BLaER1 treated with 17β-estradiol and CSF1 and Interleukin-3, amounts not matched to agents 10 nM and 100 nM (cell line): ENCODE data around the gene STEAP1.
A peak's percentile ranks its signal among the peaks of the same experiment; 100 is the strongest.
"Not testable (repeated sequence)": the region's sequence is repeated elsewhere in the genome, so short reads cannot be mapped to it uniquely, and the experiment has no call there.

Experiments
- H3K27ac ChIP-seq, 11 experiments: shearing (Covaris generic); formaldehyde crosslinking; 2 replicates each; pipeline ENCODE4 v1.8.1; 2022
- H3K27me3 ChIP-seq, 11 experiments: shearing (Covaris generic); formaldehyde crosslinking; 2 replicates each; pipeline ENCODE4 v1.8.1; 2022
- H3K36me3 ChIP-seq, 11 experiments: shearing (Covaris generic); formaldehyde crosslinking; 2 replicates each; pipeline ENCODE4 v1.8.1; 2022
- H3K4me1 ChIP-seq, 10 experiments: shearing (Covaris generic); formaldehyde crosslinking; 2 replicates each; pipeline ENCODE4 v1.8.1; 2022
- H3K4me2 ChIP-seq, 11 experiments: shearing (Covaris generic); formaldehyde crosslinking; 2 replicates each; pipeline ENCODE4 v1.8.1; 2022
- H3K4me3 ChIP-seq, 10 experiments: shearing (Covaris generic); formaldehyde crosslinking; 2 replicates each; pipeline ENCODE4 v1.8.1; 2022
- H3K9ac ChIP-seq, 11 experiments: shearing (Covaris generic); formaldehyde crosslinking; 2 replicates each; pipeline ENCODE4 v1.8.1; 2022
- H3K9me3 ChIP-seq, 11 experiments: shearing (Covaris generic); formaldehyde crosslinking; replicated peaks in 1 of 11; 2 replicates each; pipeline ENCODE4 v1.8.1; 2022
- H4K20me1 ChIP-seq, 11 experiments: shearing (Covaris generic); formaldehyde crosslinking; 2 replicates each; pipeline ENCODE4 v1.8.1; 2022
- Cebpa-rat ChIP-seq, 11 experiments: shearing (Covaris generic); IDR thresholded peaks; 2 replicates each; pipeline ENCODE4 v1.8.1; 2022

Gene STEAP1

DNA sequence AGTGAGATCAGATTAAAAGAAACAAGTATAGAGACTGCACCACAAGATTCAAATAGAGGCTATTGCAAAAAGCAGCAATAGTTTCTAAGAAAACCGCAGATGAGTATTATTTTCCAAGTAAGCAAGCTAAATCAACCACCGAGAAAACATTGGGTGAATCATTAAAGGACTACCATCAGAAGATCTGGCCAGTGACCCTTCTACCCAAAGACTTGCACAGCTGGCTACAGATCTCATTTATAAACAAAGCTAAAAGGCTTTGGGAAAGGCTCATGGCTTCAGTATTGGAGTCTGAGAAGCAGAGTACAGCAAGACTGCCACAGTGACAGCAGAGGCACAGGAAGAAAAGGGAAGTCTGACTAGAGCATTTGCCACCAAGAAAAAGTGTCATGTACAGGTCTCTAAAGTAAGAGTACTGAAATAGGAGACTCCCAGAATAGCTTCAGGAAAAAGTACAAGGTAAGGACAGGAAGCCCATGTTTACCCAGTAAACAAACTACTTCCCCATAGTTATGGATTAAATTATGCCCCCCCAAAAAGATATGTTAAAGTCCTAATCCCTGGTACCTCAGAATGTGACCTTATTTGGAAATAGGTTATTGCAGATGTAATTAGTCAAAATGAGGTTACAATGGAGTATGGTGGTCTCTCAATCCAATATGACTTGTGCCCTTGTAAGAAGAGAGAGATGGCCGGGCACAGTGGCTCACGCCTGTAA, 19.0 kb downstream of the STEAP1 start:
- H3K4me1 ChIP-seq: peaks cover 0 to 7% (median under 1%) of the 10 kb centered on the region in 10 experiments; a peak in 8 of 20 replicates
- H3K27me3 ChIP-seq: no peaks in the 10 kb centered on the region
- no peaks in the 10 kb centered on the region for H4K20me1 ChIP-seq
- H3K9ac ChIP-seq: no peak overlapping the region
- H3K36me3 ChIP-seq: 0 out of 22 replicates have a peak, but pooled peaks cover 0 to 3% (median 0%) of the 10 kb centered on the region in 11 experiments
- TF ChIP-seq Cebpa-rat (IDR thresholded peaks at IDR 0.05): no peak
- no peak overlapping the region for H3K4me3 ChIP-seq
- no peak overlapping the region for H3K27ac ChIP-seq
- H3K4me2 ChIP-seq: no peak overlapping the region
- H3K9me3 ChIP-seq: peaks cover 20 to 34% (median 23%) of the 10 kb centered on the region in 11 experiments

DNA sequence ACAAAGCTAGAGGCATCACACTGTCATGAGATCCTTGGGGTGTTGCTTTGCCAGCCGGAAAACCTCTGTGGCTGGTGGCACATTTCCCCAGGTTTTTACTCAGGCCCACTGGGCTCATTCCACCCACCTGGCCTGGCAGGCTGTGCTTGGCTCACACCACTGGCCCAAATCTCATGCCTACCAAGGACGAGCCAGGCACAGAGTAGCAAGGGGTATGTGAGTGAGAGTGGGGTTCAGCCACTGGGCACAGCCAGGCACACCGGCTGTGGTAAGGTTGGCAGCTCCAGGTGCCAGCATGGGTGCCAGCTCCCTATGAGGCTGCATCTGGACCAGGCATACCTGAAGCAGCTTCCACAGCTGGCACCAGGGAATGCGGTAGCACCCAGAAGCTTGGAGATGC, 21.4 kb downstream of the STEAP1 start:
- H3K27me3 ChIP-seq: no peaks in the 10 kb centered on the region
- H3K4me1 ChIP-seq: peaks cover 0 to 31% (median 6%) of the 10 kb centered on the region in 10 experiments; a peak in 11 of 20 replicates
- H3K4me3 ChIP-seq: no peak overlapping the region
- peaks cover 15 to 24% (median 20%) of the 10 kb centered on the region in 11 experiments for H3K9me3 ChIP-seq
- no peak overlapping the region for H3K27ac ChIP-seq
- no peaks in the 10 kb centered on the region for H4K20me1 ChIP-seq
- TF ChIP-seq Cebpa-rat (IDR thresholded peaks at IDR 0.05): no peak
- H3K4me2 ChIP-seq: no peak overlapping the region
- H3K9ac ChIP-seq: no peak overlapping the region
- H3K36me3 ChIP-seq: 0 out of 22 replicates have a peak, but pooled peaks cover 0 to 3% (median 0%) of the 10 kb centered on the region in 11 experiments

DNA sequence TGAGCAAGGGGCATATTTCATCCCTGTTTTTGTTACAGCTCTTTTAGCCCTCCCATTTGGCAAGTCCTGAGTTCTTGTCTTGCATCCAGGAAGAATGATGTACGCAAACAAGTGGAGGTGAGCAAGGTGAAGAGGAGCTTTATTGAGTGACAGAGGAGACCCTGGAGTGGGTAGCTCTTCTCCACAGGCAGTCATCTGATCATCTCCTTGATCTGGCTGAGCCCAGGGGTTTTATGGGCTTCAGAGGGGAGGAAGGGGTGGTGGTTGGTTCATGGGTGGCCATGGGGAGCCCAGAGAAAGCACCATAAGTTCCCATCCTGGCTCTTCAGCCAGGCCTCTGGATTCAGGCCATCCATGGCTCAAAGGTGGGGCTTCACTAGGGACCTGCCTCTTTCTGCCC, 21.9 kb downstream of the STEAP1 start:
- H3K27me3 ChIP-seq: no peaks in the 10 kb centered on the region
- peaks cover 0 to 32% (median 6%) of the 10 kb centered on the region in 10 experiments; a peak in 11 of 20 replicates for H3K4me1 ChIP-seq
- H3K36me3 ChIP-seq: 0 out of 22 replicates have a peak, but pooled peaks cover 0 to 3% (median 0%) of the 10 kb centered on the region in 11 experiments
- H3K9ac ChIP-seq: no peak overlapping the region
- no peak overlapping the region for H3K4me3 ChIP-seq
- H3K9me3 ChIP-seq: peaks cover 15 to 23% (median 19%) of the 10 kb centered on the region in 11 experiments
- no peak overlapping the region for H3K27ac ChIP-seq
- no peak for TF ChIP-seq Cebpa-rat (IDR thresholded peaks at IDR 0.05)
- H4K20me1 ChIP-seq: no peaks in the 10 kb centered on the region
- H3K4me2 ChIP-seq: no peak overlapping the region

DNA sequence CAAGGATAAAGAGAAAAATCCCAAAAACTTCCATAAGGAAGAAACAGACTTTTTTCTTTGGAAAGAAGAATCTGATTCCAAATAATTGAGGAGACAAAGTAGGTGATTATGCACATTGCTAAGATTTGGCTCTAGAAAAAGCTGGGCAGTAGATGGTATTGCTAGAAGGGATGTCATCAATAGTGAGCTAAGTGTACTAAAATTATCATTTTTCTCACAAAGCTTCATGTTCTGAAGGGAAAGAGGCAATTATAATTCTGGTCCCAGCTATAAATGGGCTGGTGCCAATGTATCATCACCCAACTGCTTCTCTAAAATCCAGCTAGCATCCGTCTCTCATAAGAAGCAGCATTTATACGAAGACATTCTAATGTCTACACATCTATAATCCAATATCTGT, 23.9 kb downstream of the STEAP1 start:
- H3K4me2 ChIP-seq: peak overlapping the region in 4 of 11 experiments; percentile 63 to 78 (median 76); a peak in 8 of 22 replicates
- H3K27me3 ChIP-seq: no peaks in the 10 kb centered on the region
- peaks cover 0 to 32% (median 6%) of the 10 kb centered on the region in 10 experiments; a peak in 11 of 20 replicates for H3K4me1 ChIP-seq
- H3K9me3 ChIP-seq: peaks cover 15 to 23% (median 19%) of the 10 kb centered on the region in 11 experiments
- no peaks in the 10 kb centered on the region for H4K20me1 ChIP-seq
- H3K4me3 ChIP-seq: no peak overlapping the region
- H3K36me3 ChIP-seq: 0 out of 22 replicates have a peak, but pooled peaks cover 0 to 3% (median 0%) of the 10 kb centered on the region in 11 experiments
- no peak overlapping the region; a peak in 1 of 22 replicates for H3K9ac ChIP-seq
- peak overlapping the region in 3 of 11 experiments; percentile 51 to 60 (median 54); a peak in 4 of 22 replicates for H3K27ac ChIP-seq
- TF ChIP-seq Cebpa-rat (IDR thresholded peaks at IDR 0.05): no peak

DNA sequence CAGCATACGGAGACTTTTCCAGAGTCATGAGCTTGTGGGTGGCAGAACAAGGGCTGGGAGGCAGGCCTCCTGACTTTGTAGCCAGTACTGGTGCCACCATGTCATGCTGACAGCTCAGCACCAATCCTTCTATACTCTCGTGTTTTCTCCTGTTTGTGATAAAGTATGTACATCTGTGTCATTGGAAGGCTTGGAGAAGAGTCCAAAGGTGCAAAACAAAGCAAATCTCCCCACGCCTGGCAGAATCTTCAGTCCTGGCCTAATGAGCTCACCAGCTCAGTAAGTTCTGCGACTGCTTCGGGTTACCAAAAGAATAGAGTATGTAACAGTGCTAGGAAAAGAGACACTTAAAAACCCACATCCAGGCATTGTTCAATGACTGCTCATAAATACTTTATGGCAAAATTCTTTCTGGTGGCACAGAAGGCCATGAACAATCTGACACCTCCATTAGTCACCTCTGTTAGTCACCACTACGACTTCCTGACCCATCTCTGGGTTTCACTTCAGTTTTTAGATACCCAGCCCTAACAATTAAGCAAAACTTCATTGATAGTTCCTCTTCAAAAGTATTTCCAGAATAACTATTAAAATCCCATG, 24.5 kb downstream of the STEAP1 start:
- Histone ChIP-seq H3K9me3 (peaks cover 15 to 23% (median 19%) of the 10 kb centered on the region in 11 experiments), H3K27ac (peak overlapping the region in 4 of 11 experiments; percentile 41 to 60 (median 52); a peak in 7 of 22 replicates), H3K27me3 (no peaks in the 10 kb centered on the region), H3K4me1 (peaks cover 0 to 32% (median 6%) of the 10 kb centered on the region in 10 experiments; a peak in 11 of 20 replicates), H4K20me1 (no peaks in the 10 kb centered on the region), H3K9ac (peak overlapping the region in 2 of 11 experiments; percentile 8 to 13; a peak in 2 of 22 replicates), H3K4me3 (no peak overlapping the region), H3K36me3 (0 out of 22 replicates have a peak, but pooled peaks cover 0 to 3% (median 0%) of the 10 kb centered on the region in 11 experiments), H3K4me2 (peak overlapping the region in 6 of 11 experiments; percentile 32 to 78 (median 70); a peak in 12 of 22 replicates)
- no peak for TF ChIP-seq Cebpa-rat (IDR thresholded peaks at IDR 0.05)

DNA sequence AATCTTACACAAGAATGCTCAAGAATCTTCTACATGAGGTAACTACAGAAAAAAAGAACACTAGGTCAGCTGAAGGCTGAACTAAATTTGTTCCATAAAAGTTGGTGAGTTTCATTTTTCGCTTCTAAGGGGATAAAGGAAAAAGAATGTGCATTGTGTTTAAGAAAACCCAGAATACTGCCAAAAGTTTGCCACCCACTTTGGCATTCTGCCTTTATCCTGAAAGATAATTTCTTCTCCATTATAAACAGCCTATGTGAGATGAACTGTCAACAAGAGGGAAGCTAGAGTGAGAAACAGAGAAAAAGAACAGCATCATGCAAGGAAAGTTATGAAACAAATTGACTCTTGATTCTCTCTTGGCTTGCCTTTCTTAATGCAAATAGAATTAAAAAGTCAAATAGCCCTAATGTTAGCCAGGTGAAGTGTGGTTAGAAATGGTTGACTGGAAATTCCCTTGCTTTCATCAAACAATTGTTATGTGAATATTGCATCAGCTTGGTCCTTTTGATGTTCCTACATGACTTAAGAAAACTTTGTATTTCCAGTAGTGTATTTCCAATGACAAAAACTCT, 25.8 kb downstream of the STEAP1 start:
- Histone ChIP-seq H3K27me3 (no peaks in the 10 kb centered on the region), H3K27ac (no peak overlapping the region), H3K4me2 (peak overlapping the region in 3 of 11 experiments; percentile 52 to 77 (median 76); a peak in 5 of 22 replicates), H3K9me3 (peaks cover 15 to 21% (median 19%) of the 10 kb centered on the region in 11 experiments), H3K9ac (no peak overlapping the region), H3K36me3 (0 out of 22 replicates have a peak, but pooled peaks cover 0 to 3% (median 0%) of the 10 kb centered on the region in 11 experiments), H3K4me1 (peaks cover 0 to 32% (median 6%) of the 10 kb centered on the region in 10 experiments; a peak in 11 of 20 replicates), H4K20me1 (no peaks in the 10 kb centered on the region), H3K4me3 (no peak overlapping the region)
- no peak for TF ChIP-seq Cebpa-rat (IDR thresholded peaks at IDR 0.05)

DNA sequence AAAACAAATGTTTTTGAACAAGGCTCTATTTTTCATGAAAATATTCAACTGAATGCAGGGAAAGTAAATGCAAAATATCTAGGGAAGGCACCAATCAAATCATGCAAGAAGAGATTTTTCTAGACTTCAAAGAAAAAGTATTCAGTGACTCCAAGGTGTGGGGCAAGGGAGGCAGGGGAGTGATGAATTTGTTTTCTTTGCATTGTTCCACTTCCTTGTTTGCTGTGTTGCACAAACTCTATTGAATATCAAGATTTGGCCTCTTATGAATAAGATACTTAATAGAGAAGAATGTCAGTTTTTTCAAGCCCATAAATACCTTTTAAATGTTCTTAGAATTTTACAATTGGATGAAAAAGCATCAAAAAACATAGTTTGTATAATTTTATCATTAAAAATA, 26.4 kb downstream of the STEAP1 start:
- H4K20me1 ChIP-seq: no peaks in the 10 kb centered on the region
- no peak overlapping the region for H3K4me3 ChIP-seq
- H3K9ac ChIP-seq: no peak overlapping the region
- no peak overlapping the region for H3K27ac ChIP-seq
- TF ChIP-seq Cebpa-rat (IDR thresholded peaks at IDR 0.05): no peak
- 0 out of 22 replicates have a peak, but pooled peaks cover 0 to 3% (median 0%) of the 10 kb centered on the region in 11 experiments for H3K36me3 ChIP-seq
- no peaks in the 10 kb centered on the region for H3K27me3 ChIP-seq
- peak overlapping the region in 3 of 11 experiments; percentile 6 to 77 (median 52); a peak in 4 of 22 replicates for H3K4me2 ChIP-seq
- H3K4me1 ChIP-seq: peaks cover 0 to 32% (median 6%) of the 10 kb centered on the region in 10 experiments; a peak in 11 of 20 replicates
- peaks cover 13 to 17% (median 14%) of the 10 kb centered on the region in 11 experiments for H3K9me3 ChIP-seq

DNA sequence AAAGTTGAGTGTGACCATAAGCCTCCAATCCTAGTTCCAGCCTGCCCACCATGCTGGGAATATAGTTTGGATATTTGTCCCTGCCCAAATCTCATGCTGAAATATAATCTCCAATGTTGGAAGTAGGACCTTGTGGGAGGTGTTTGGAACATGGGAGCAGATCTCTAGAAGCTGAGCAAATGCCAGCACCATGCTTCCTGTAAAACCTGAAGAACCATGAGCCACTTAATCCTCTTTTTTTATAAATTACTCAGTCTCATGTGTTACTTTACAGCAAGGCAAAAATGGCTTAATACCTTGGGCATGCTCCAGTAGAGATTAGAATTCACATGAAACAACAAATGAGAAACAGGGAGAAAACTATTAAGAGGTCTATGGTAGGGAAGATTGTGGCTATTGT, 27.2 kb downstream of the STEAP1 start:
- Histone ChIP-seq H3K4me2 (no peak overlapping the region), H3K27ac (no peak overlapping the region), H3K4me3 (no peak overlapping the region), H4K20me1 (no peaks in the 10 kb centered on the region), H3K27me3 (no peaks in the 10 kb centered on the region), H3K9me3 (peaks cover 5 to 9% (median 7%) of the 10 kb centered on the region in 11 experiments), H3K36me3 (no peaks in the 10 kb centered on the region), H3K9ac (no peak overlapping the region), H3K4me1 (peaks cover 0 to 32% (median 6%) of the 10 kb centered on the region in 10 experiments; a peak in 11 of 20 replicates)
- TF ChIP-seq Cebpa-rat (IDR thresholded peaks at IDR 0.05): no peak

DNA sequence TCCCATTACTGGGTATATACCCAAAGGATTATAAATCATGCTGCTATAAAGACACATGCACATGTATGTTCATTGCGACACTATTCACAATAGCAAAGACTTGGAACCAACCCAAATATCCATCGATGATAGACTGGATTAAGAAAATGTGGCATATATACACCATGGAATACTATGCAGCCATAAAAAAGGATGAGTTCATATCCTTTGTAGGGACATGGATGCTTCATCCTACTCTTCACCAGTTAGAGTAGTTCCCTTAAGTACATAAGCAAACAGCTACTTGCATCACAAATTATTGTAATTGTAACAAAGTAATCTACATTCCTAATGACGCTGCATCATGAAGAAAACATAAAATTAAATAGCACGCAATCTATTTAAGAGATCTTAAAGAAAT, 32.0 kb downstream of the STEAP1 start:
- H3K9me3 ChIP-seq, H3K27me3 ChIP-seq, H3K4me1 ChIP-seq, H4K20me1 ChIP-seq, H3K4me2 ChIP-seq, H3K36me3 ChIP-seq, H3K27ac ChIP-seq, H3K4me3 ChIP-seq, H3K9ac ChIP-seq: not testable (repeated sequence)
